ENCODE measurements around the gene OLFML1. TPM values are rescaled to one million over a fixed set of nuclear protein-coding genes. Genes with fewer than 3 reads are reported as not detected.

Gene OLFML1
- total and polyA plus RNA-seq, 2 of the 13 experiments (the other 11 are each of a cell fraction or from before 2014, with no cell fraction given): 0.89 to 0.90 TPM

DNA sequence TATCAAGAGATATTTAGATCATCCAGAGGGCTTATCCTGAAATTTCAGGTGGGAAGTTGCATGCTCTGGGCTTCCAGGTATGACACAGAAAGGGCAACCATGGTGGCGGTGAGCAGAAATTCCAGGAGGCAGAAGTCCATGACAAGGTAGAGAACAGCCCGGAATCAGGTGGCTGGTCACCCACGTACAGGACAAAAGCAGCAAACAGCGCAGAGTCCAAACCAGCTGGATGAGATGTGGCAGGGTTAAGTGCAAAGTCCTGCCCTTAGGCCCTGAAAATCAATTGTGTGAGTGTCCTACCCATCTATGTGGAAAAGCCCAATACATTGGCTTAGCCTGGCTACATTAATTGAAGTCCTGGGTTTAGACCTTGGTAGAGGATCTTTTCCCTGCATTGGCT, 40.1 kb downstream of the OLFML1 start (continued):
- TF ChIP-seq, protein P1, sequence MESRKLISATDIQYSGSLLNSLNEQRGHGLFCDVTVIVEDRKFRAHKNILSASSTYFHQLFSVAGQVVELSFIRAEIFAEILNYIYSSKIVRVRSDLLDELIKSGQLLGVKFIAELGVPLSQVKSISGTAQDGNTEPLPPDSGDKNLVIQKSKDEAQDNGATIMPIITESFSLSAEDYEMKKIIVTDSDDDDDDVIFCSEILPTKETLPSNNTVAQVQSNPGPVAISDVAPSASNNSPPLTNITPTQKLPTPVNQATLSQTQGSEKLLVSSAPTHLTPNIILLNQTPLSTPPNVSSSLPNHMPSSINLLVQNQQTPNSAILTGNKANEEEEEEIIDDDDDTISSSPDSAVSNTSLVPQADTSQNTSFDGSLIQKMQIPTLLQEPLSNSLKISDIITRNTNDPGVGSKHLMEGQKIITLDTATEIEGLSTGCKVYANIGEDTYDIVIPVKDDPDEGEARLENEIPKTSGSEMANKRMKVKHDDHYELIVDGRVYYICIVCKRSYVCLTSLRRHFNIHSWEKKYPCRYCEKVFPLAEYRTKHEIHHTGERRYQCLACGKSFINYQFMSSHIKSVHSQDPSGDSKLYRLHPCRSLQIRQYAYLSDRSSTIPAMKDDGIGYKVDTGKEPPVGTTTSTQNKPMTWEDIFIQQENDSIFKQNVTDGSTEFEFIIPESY (CRISPR knock-in tag; IDR thresholded peaks at IDR 0.05): no peak
- TF ChIP-seq SIN3A (IDR thresholded peaks at IDR 0.05; ENCODE audit: borderline replicate concordance, low read depth, low read length) (no peak), AGO2 (optimal IDR thresholded peaks at IDR 0.05; ENCODE audit: low read depth, low read length) (no peak), MTA1 (CRISPR knock-in tag; IDR thresholded peaks at IDR 0.05; ENCODE audit: borderline replicate concordance) (peak; percentile 51; the same call in 1 of the 2 replicates), ZKSCAN1 (IDR thresholded peaks at IDR 0.05; ENCODE audit: low read length) (no peak), MLLT10 (CRISPR knock-in tag; IDR thresholded peaks at IDR 0.05) (no peak), REPIN1 (CRISPR knock-in tag; IDR thresholded peaks at IDR 0.05; ENCODE audit: borderline replicate concordance, low read depth) (peak; percentile 83), JUNB (CRISPR knock-in tag; IDR thresholded peaks at IDR 0.05; ENCODE audit: borderline replicate concordance) (no peak), USF2 (IDR thresholded peaks at IDR 0.05; ENCODE audit: low read depth, low read length) (no peak), USF2 (CRISPR knock-in tag; IDR thresholded peaks at IDR 0.05; ENCODE audit: borderline replicate concordance) (0 out of 2 replicates have a peak, but pooled peaks have one; percentile 32), ETV6 (CRISPR knock-in tag; conservative IDR thresholded peaks at IDR 0.05) (no peak), TRIM24 (CRISPR knock-in tag; IDR thresholded peaks at IDR 0.05) (no peak), GATA4 (IDR thresholded peaks at IDR 0.05; ENCODE audit: borderline replicate concordance, low read depth) (no peak), STAT5B (CRISPR knock-in tag; IDR thresholded peaks at IDR 0.05) (no peak), CHD4 (IDR thresholded peaks at IDR 0.05; ENCODE audit: borderline replicate concordance, low read length) (no peak), THAP9 (CRISPR knock-in tag; IDR thresholded peaks at IDR 0.05; ENCODE audit: borderline replicate concordance) (no peak), NFATC3 (CRISPR knock-in tag; IDR thresholded peaks at IDR 0.05) (no peak), ATF1 (CRISPR knock-in tag; IDR thresholded peaks at IDR 0.05) (no peak), ZNF33B (CRISPR knock-in tag; IDR thresholded peaks at IDR 0.05) (no peak), NR3C1 (CRISPR knock-in tag; IDR thresholded peaks at IDR 0.05) (no peak), FOXO4 (CRISPR knock-in tag; conservative IDR thresholded peaks at IDR 0.05) (no peak), KMT2A (CRISPR knock-in tag; IDR thresholded peaks at IDR 0.05) (no peak), ZFYVE20 (CRISPR knock-in tag; IDR thresholded peaks at IDR 0.05; ENCODE audit: borderline replicate concordance, low read depth) (no peak)

All from HepG2 (cell line).